Astrocyte of the spinal cord (primary cell): ENCODE measurements around the gene PPFIA3.

Experiments
- DNase-seq: peaks from one replicate; pipeline ENCODE4 v3.0.0; 2011; ENCODE audit warnings: low read depth, low spot score
- H3K4me3 ChIP-seq: 2 replicates; pipeline ENCODE4 v1.5.1; 2011; ENCODE audit warnings: low read depth, mild to moderate bottlenecking, low read length, moderate library complexity
- in situ Hi-C: cut with HindIII; loops from 2 replicates; pipeline ENCODE4 v1.10.0; 2017; ENCODE audit warnings: low sequenced_read_pairs
- TF ChIP-seq, protein P1 (sequence below): IDR thresholded peaks from 2 replicates; pipeline ENCODE4 v1.5.1; 2012; ENCODE audit warnings: low read depth, mild to moderate bottlenecking, low read length, inconsistent platforms

The PPFIA3 gene

DNA sequence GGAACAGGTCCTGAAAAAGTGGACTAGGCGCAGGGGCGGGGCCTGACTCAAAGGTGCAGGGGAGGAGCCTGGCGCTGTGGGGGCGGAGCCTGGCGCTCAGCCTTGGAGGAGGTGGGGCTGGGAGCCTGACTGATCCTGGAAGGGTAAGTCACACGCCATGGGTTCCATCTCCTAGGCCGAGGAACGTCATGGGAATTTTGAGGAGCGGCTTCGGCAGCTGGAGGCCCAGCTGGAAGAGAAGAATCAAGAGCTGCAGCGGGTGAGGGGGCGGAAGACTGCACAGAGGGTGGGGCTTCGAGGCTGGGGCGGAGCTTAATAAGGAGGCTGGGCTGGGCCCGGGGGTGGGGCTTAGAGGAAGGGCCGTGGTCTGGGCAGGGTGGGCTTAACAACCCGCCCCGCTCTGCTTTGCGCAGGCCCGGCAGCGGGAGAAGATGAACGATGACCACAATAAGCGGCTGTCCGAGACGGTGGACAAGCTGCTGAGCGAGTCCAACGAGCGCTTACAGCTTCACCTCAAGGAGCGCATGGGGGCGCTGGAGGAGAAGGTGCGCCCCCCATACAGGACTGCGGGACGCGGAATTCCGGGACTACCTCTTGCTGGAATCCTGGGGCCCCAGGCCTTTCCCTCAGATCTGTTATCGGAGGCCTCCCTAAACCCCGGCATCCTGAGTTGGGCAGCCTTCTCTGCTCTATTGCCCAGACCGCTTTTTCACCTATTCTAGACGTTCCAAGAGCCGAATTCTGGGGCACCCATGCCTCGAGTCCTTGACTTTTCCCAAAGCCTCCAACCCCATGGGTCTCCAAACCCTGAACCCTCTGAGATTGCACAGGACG, 14.5 kb downstream of the PPFIA3 start:
- in situ Hi-C loops, result no loop called here
- DNase-seq, result peak; percentile 35
- H3K4me3 ChIP-seq, result peak overlapping the region; percentile 20
- TF ChIP-seq, protein P1, sequence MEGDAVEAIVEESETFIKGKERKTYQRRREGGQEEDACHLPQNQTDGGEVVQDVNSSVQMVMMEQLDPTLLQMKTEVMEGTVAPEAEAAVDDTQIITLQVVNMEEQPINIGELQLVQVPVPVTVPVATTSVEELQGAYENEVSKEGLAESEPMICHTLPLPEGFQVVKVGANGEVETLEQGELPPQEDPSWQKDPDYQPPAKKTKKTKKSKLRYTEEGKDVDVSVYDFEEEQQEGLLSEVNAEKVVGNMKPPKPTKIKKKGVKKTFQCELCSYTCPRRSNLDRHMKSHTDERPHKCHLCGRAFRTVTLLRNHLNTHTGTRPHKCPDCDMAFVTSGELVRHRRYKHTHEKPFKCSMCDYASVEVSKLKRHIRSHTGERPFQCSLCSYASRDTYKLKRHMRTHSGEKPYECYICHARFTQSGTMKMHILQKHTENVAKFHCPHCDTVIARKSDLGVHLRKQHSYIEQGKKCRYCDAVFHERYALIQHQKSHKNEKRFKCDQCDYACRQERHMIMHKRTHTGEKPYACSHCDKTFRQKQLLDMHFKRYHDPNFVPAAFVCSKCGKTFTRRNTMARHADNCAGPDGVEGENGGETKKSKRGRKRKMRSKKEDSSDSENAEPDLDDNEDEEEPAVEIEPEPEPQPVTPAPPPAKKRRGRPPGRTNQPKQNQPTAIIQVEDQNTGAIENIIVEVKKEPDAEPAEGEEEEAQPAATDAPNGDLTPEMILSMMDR, result peak; percentile 17

DNA sequence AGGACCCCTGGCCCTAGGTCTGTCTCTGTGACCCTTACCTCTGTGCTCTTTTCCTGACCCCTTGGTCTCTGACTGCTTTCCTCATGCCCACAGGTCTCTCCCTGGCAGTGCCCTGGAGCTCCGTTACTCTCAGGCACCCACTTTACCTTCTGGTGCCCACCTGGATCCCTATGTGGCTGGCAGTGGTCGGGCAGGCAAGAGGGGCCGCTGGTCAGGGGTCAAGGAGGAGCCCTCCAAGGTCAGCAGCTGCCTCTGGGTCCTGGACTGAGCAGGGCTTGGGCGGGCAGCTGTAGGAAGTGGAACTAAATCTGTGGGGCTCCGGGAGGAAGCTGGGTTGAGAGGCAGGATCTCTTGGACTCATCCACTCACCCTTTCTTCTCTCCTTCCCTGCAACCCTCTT, 16.3 kb downstream of the PPFIA3 start:
- DNase-seq, result no peak
- H3K4me3 ChIP-seq, result no peak overlapping the region
- in situ Hi-C loops, result no loop called here
- TF ChIP-seq, protein P1, result no peak

DNA sequence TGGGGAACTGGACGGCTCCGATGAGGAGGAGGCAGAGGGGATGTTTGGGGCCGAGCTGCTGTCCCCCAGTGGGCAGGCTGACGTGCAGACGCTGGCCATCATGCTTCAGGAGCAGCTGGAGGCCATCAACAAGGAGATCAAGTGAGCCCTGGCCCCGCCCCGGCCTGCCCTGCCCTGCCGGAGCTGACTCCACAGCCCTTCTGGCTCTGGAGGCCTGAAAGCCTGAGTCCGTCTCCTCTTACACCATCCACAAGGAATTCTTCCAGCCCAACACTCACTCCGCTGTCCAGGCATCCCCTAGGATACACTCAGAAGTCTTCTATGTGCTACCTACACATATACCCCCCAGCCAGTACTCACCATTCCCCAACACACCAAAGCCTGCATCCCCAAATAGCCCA, 17.4 kb downstream of the PPFIA3 start:
- in situ Hi-C loops, result no loop called here
- TF ChIP-seq, protein P1, result no peak
- DNase-seq, result no peak

DNA sequence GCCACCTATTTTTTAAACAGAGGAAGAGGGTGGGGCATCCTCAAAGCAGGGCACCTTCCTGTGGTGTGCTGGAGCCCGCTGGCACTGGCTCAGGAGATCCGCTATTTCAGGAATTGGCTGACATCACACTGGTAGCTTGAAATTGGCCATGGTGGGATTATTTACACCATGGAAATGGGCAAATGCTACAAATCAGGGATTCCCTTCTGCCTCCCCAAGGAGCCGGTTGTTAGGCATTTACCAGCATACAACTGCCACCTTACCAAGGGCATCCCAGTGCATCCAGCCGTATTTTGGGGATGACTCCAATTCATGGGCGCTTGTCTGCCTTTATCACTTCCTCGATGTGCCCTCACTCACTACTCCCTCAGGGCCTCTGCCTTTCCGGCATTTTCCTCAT, 21.6 kb downstream of the PPFIA3 start:
- H3K4me3 ChIP-seq, result no peak overlapping the region
- no peak for DNase-seq
- TF ChIP-seq, protein P1, result no peak
- in situ Hi-C loops, result no loop called here

More for the DNA sequence above, 17.4 kb downstream of the PPFIA3 start:
- H3K4me3 ChIP-seq, result no peak overlapping the region

DNA sequence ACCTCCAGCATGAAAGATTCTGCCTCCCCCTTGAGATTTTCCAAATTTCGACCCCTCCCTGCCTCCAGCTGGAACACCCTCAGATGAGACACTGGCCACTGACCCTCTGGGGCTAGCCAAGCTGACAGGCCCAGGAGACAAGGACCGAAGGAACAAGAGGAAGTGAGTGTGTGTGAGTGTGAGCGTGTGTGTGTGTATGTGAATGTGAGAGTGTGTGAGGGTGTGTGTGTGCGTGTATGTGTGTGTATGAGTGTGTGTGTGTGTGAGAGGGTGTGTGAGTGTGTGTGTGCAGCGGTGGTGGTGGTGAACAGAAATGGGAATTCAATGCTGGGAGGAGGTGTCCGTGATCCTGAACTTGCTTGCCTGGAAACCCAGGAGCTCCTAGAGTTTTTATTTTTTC, 22.0 kb downstream of the PPFIA3 start:
- DNase-seq, result no peak
- no peak overlapping the region for H3K4me3 ChIP-seq
- TF ChIP-seq, protein P1, result no peak
- in situ Hi-C loops, result no loop called here

DNA sequence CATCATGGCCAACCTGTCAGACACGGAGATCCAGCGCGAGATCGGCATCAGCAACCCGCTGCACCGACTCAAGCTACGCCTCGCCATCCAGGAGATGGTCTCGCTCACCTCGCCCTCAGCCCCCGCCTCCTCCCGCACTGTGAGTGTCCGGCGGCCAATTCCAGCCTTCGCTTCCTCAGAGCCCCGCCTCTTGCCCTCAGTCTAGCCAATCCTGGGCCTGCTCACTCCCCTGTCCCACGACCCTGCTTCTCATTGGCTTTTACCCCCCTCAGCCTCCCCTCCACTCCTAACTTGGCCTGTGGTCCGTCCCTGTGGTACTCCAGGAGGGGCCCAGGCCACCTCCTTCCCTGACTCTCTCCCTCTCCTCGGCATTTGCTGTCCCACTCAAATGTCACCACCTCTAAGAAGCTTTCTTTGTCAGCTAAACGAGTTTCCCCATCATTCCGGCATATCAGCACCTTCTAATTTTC, 23.6 kb downstream of the PPFIA3 start:
- in situ Hi-C loops, result no loop called here
- TF ChIP-seq, protein P1, result no peak
- H3K4me3 ChIP-seq, result peak overlapping the region; percentile 71
- peak; percentile 90 for DNase-seq
